ENCODE data around the gene ZXDC.

The ZXDC gene

GRCh38 chr3:126450219-126450618 lies 25.5 kb downstream of the ZXDC start:
- H3K27me3 ChIP-seq: no peaks in the 10 kb centered on the region
- no peaks in the 10 kb centered on the region for H3K4me1 ChIP-seq
- H3K9ac ChIP-seq: no peak overlapping the region
- H3K4me3 ChIP-seq: no peak overlapping the region
- H3K9me3 ChIP-seq (replicated peaks in 1 of 11): no peaks in the 10 kb centered on the region
- no peak for TF ChIP-seq Cebpa-rat (IDR thresholded peaks at IDR 0.05)
- peaks cover 42 to 97% (median 77%) of the 10 kb centered on the region in 11 experiments; a peak in 21 of 22 replicates for H4K20me1 ChIP-seq
- no peak overlapping the region for H3K4me2 ChIP-seq
- no peak overlapping the region for H3K27ac ChIP-seq
- H3K36me3 ChIP-seq: peaks cover 62 to 94% (median 74%) of the 10 kb centered on the region in 11 experiments

- H3K27me3 ChIP-seq: no peaks in the 10 kb centered on the region
- H3K36me3 ChIP-seq: peaks cover 56 to 90% (median 69%) of the 10 kb centered on the region in 11 experiments
- no peak overlapping the region for H3K4me3 ChIP-seq
- H3K4me1 ChIP-seq: no peaks in the 10 kb centered on the region
- H3K27ac ChIP-seq: no peak overlapping the region
- H3K9me3 ChIP-seq (replicated peaks in 1 of 11): no peaks in the 10 kb centered on the region
- peaks cover 36 to 97% (median 71%) of the 10 kb centered on the region in 11 experiments; a peak in 21 of 22 replicates for H4K20me1 ChIP-seq
- H3K4me2 ChIP-seq: no peak overlapping the region
- no peak overlapping the region for H3K9ac ChIP-seq
- no peak for TF ChIP-seq Cebpa-rat (IDR thresholded peaks at IDR 0.05)
These were observed 26.1 kb downstream of the ZXDC start for GRCh38 chr3:126449621-126450051.

GRCh38 chr3:126448893-126449180 lies 26.9 kb downstream of the ZXDC start:
- Histone ChIP-seq H3K27me3 (no peaks in the 10 kb centered on the region), H3K4me2 (no peak overlapping the region), H3K9ac (no peak overlapping the region), H3K4me1 (no peaks in the 10 kb centered on the region), H3K36me3 (peaks cover 49 to 82% (median 64%) of the 10 kb centered on the region in 11 experiments), H3K9me3 (replicated peaks in 1 of 11) (no peaks in the 10 kb centered on the region), H4K20me1 (peaks cover 30 to 99% (median 65%) of the 10 kb centered on the region in 11 experiments; a peak in 21 of 22 replicates), H3K4me3 (no peak overlapping the region), H3K27ac (no peak overlapping the region)
- no peak for TF ChIP-seq Cebpa-rat (IDR thresholded peaks at IDR 0.05)

GRCh38 chr3:126448136-126448892 lies 27.4 kb downstream of the ZXDC start:
- Histone ChIP-seq H3K27me3 (no peaks in the 10 kb centered on the region), H3K4me3 (no peak overlapping the region), H3K27ac (no peak overlapping the region), H4K20me1 (peaks cover 26 to 97% (median 65%) of the 10 kb centered on the region in 11 experiments; a peak in 21 of 22 replicates), H3K4me2 (no peak overlapping the region), H3K4me1 (peaks cover 0 to 2% (median 0%) of the 10 kb centered on the region in 10 experiments; a peak in 1 of 20 replicates), H3K9ac (no peak overlapping the region), H3K36me3 (peaks cover 45 to 76% (median 60%) of the 10 kb centered on the region in 11 experiments), H3K9me3 (replicated peaks in 1 of 11) (no peaks in the 10 kb centered on the region)
- no peak for TF ChIP-seq Cebpa-rat (IDR thresholded peaks at IDR 0.05)

GRCh38 chr3:126447456-126448106 lies 28.1 kb downstream of the ZXDC start:
- peaks cover 0 to 8% (median 0%) of the 10 kb centered on the region in 10 experiments; a peak in 2 of 20 replicates for H3K4me1 ChIP-seq
- no peak overlapping the region for H3K4me3 ChIP-seq
- peaks cover 20 to 97% (median 65%) of the 10 kb centered on the region in 11 experiments; a peak in 21 of 22 replicates for H4K20me1 ChIP-seq
- no peak overlapping the region for H3K9ac ChIP-seq
- peaks cover 38 to 75% (median 55%) of the 10 kb centered on the region in 11 experiments for H3K36me3 ChIP-seq
- no peaks in the 10 kb centered on the region for H3K27me3 ChIP-seq
- TF ChIP-seq Cebpa-rat (IDR thresholded peaks at IDR 0.05): no peak
- no peaks in the 10 kb centered on the region for H3K9me3 ChIP-seq (replicated peaks in 1 of 11)
- no peak overlapping the region for H3K27ac ChIP-seq
- H3K4me2 ChIP-seq: no peak overlapping the region

GRCh38 chr3:126446791-126447190 lies 28.9 kb downstream of the ZXDC start:
- Histone ChIP-seq H3K4me1 (peaks cover 0 to 8% (median 0%) of the 10 kb centered on the region in 10 experiments; a peak in 2 of 20 replicates), H3K27ac (no peak overlapping the region), H3K27me3 (no peaks in the 10 kb centered on the region), H3K9ac (no peak overlapping the region), H3K4me3 (no peak overlapping the region), H3K4me2 (no peak overlapping the region), H4K20me1 (peaks cover 19 to 91% (median 59%) of the 10 kb centered on the region in 11 experiments; a peak in 21 of 22 replicates), H3K9me3 (replicated peaks in 1 of 11) (no peaks in the 10 kb centered on the region), H3K36me3 (peaks cover 30 to 74% (median 52%) of the 10 kb centered on the region in 11 experiments)
- TF ChIP-seq Cebpa-rat (IDR thresholded peaks at IDR 0.05): no peak

- Histone ChIP-seq H3K4me1 (peaks cover 0 to 8% (median 0%) of the 10 kb centered on the region in 10 experiments; a peak in 2 of 20 replicates), H3K27ac (no peak overlapping the region), H3K9me3 (replicated peaks in 1 of 11) (no peaks in the 10 kb centered on the region), H3K36me3 (peaks cover 25 to 74% (median 52%) of the 10 kb centered on the region in 11 experiments), H3K27me3 (no peaks in the 10 kb centered on the region), H3K4me2 (no peak overlapping the region), H3K9ac (no peak overlapping the region), H4K20me1 (peaks cover 19 to 91% (median 56%) of the 10 kb centered on the region in 11 experiments; a peak in 21 of 22 replicates), H3K4me3 (no peak overlapping the region)
- no peak for TF ChIP-seq Cebpa-rat (IDR thresholded peaks at IDR 0.05)
These were observed 29.4 kb downstream of the ZXDC start for GRCh38 chr3:126446301-126446700.

- no peak overlapping the region for H3K4me3 ChIP-seq
- no peak overlapping the region for H3K4me2 ChIP-seq
- peaks cover 13 to 87% (median 49%) of the 10 kb centered on the region in 11 experiments; a peak in 20 of 22 replicates for H4K20me1 ChIP-seq
- H3K27ac ChIP-seq: no peak overlapping the region
- no peak overlapping the region for H3K9ac ChIP-seq
- H3K4me1 ChIP-seq: peaks cover 0 to 8% (median 0%) of the 10 kb centered on the region in 10 experiments; a peak in 2 of 20 replicates
- H3K9me3 ChIP-seq (replicated peaks in 1 of 11): no peaks in the 10 kb centered on the region
- H3K27me3 ChIP-seq: no peaks in the 10 kb centered on the region
- H3K36me3 ChIP-seq: peaks cover 18 to 74% (median 49%) of the 10 kb centered on the region in 11 experiments
- TF ChIP-seq Cebpa-rat (IDR thresholded peaks at IDR 0.05): no peak
These were observed 30.2 kb downstream of the ZXDC start for GRCh38 chr3:126445506-126445905.

- H3K36me3 ChIP-seq: peaks cover 14 to 74% (median 47%) of the 10 kb centered on the region in 11 experiments; a peak in 21 of 22 replicates
- H3K27ac ChIP-seq: no peak overlapping the region
These were observed 32.8 kb downstream of the ZXDC start for GRCh38 chr3:126442856-126443242.

More at GRCh38 chr3:126442856-126443242, 32.8 kb downstream of the ZXDC start:
- Histone ChIP-seq H3K9ac (no peak overlapping the region), H4K20me1 (peaks cover 0 to 82% (median 29%) of the 10 kb centered on the region in 11 experiments; a peak in 16 of 22 replicates), H3K4me1 (peaks cover 0 to 8% (median 0%) of the 10 kb centered on the region in 10 experiments; a peak in 2 of 20 replicates), H3K9me3 (replicated peaks in 1 of 11) (no peaks in the 10 kb centered on the region), H3K4me3 (no peak overlapping the region), H3K27me3 (no peaks in the 10 kb centered on the region), H3K4me2 (peak overlapping the region in 1 of 11 experiments; percentile 7; a peak in 1 of 22 replicates)
- no peak for TF ChIP-seq Cebpa-rat (IDR thresholded peaks at IDR 0.05)
